HepG2 (cell line): Measurements from ENCODE around the gene ELP5. TPM values are rescaled to one million over a fixed set of nuclear protein-coding genes. Genes with fewer than 3 reads are reported as not detected.

Experiments used
- BRCA1 ChIP-seq: sonication (generic); formaldehyde crosslinking; IDR thresholded peaks from 2 replicates; pipeline ENCODE4 v1.4.0; 2020; ENCODE audit warnings: missing genetic modification reagents
- EZH2 ChIP-seq: conservative IDR thresholded peaks from 2 replicates; pipeline ENCODE4 v1.6.1; 2012; ENCODE audit warnings: mild to moderate bottlenecking, low read depth, low read length, moderate library complexity
- FOSL1 ChIP-seq: sonication (generic); formaldehyde crosslinking; IDR thresholded peaks from 2 replicates; pipeline ENCODE4 v1.9.0; 2021; ENCODE audit warnings: missing genetic modification reagents, borderline replicate concordance
- FOXA3 ChIP-seq: IDR thresholded peaks from 2 replicates; pipeline ENCODE4 v1.6.1; 2016; ENCODE audit warnings: missing genetic modification reagents, missing compliant biosample characterization
- GMEB1 ChIP-seq: sonication (generic); formaldehyde crosslinking; IDR thresholded peaks from 2 replicates; pipeline ENCODE4 v1.5.1; 2020; ENCODE audit warnings: missing genetic modification reagents, mild to moderate bottlenecking, borderline replicate concordance
- HDAC6 ChIP-seq: fragments of 200-600 bp; sonication (generic); IDR thresholded peaks from 2 replicates; pipeline ENCODE4 v1.7.0; 2017; ENCODE audit warnings: mild to moderate bottlenecking, antibody characterized with exemption, low read length, low read depth
- KLF12 ChIP-seq: sonication (generic); formaldehyde crosslinking; IDR thresholded peaks from 2 replicates; pipeline ENCODE4 v1.4.0; 2020; ENCODE audit warnings: missing genetic modification reagents, borderline replicate concordance
- PATZ1 ChIP-seq: sonication (generic); formaldehyde crosslinking; IDR thresholded peaks from 2 replicates; pipeline ENCODE4 v1.4.0; 2020; ENCODE audit warnings: missing genetic modification reagents
- PHB2 ChIP-seq: fragments of 450-650 bp; IDR thresholded peaks from 2 replicates; pipeline ENCODE4 v1.6.1; 2018; ENCODE audit not compliant: partially characterized antibody
- POGZ ChIP-seq: sonication (generic); formaldehyde crosslinking; IDR thresholded peaks from 2 replicates; pipeline ENCODE4 v1.4.0; 2020; ENCODE audit warnings: mild to moderate bottlenecking, missing genetic modification reagents
- SAP130 ChIP-seq: IDR thresholded peaks from 2 replicates; pipeline ENCODE4 v1.6.1; 2016; ENCODE audit warnings: low read depth
- SIX4 ChIP-seq: sonication (generic); formaldehyde crosslinking; IDR thresholded peaks from 2 replicates; pipeline ENCODE4 v1.4.0; 2020; ENCODE audit warnings: missing genetic modification reagents
- SOX13 ChIP-seq, 3 experiments: fragments of 450-650 bp in 1 of 3; sonication (generic) in 1 of 3; formaldehyde crosslinking in 1 of 3; IDR thresholded peaks in 2 of 3; conservative IDR thresholded peaks in 1 of 3; 2 replicates each; pipeline versions ENCODE4 v1.5.0 to v1.6.1; 2016 to 2020; ENCODE audit warnings: antibody characterized with exemption in 1 of 3, mild to moderate bottlenecking in 1 of 3, missing compliant biosample characterization in 1 of 3, missing genetic modification reagents in 1 of 3, moderate library complexity in 1 of 3
- THRA ChIP-seq: sonication (generic); formaldehyde crosslinking; IDR thresholded peaks from 2 replicates; pipeline ENCODE4 v1.4.0; 2020; ENCODE audit warnings: missing genetic modification reagents, borderline replicate concordance
- ZFX ChIP-seq: sonication (generic); formaldehyde crosslinking; IDR thresholded peaks from 2 replicates; pipeline ENCODE4 v1.4.0; 2020; ENCODE audit warnings: mild to moderate bottlenecking, low read depth, missing genetic modification reagents, moderate library complexity
- ZNF136 ChIP-seq: sonication (generic); formaldehyde crosslinking; IDR thresholded peaks from 2 replicates; pipeline ENCODE4 v1.8.1; 2022; ENCODE audit warnings: low read depth, mild to moderate bottlenecking, moderate library complexity, missing genetic modification reagents
- ZNF660 ChIP-seq: sonication (generic); formaldehyde crosslinking; IDR thresholded peaks from 2 replicates; pipeline ENCODE4 v1.5.1; 2020; ENCODE audit warnings: mild to moderate bottlenecking, low read depth, missing genetic modification reagents, borderline replicate concordance
- polyA plus RNA-seq, 8 experiments: library from polyadenylated mRNA; depleted of rRNA in 3 of 8; stranded (reverse) in 7 of 8; unstranded in 1 of 8; fragments of >200 nt; fragmentation: Illumina TruSeq in 4 of 8; extraction: Trizol in 4 of 8; gene quantifications; 2 replicates each; pipeline versions ENCODE4 v1.2.1 to v1.2.3, GENCODE V29; 2011 to 2016; ENCODE audit warnings: low read depth in 4 of 8, missing spikeins in 1 of 8, mixed read lengths in 1 of 8; ENCODE audit not compliant: insufficient read depth in 1 of 8
- total RNA-seq, 5 experiments: library from RNA; depleted of rRNA; stranded (reverse); fragments of >200 nt; fragmentation: Illumina TruSeq; extraction: Trizol; gene quantifications; 2 replicates each; pipeline ENCODE4 v1.2.3, GENCODE V29; 2016; ENCODE audit warnings: low read depth in 1 of 5
- TF ChIP-seq, protein P1 (sequence below): sonication (generic); formaldehyde crosslinking; IDR thresholded peaks from 2 replicates; pipeline ENCODE4 v1.5.0; 2020; ENCODE audit warnings: mild to moderate bottlenecking, missing genetic modification reagents, borderline replicate concordance

ELP5 gene
- total and polyA plus RNA-seq, 2 of the 13 experiments (the other 11 are each of a cell fraction or from before 2014, with no cell fraction given), result 67.6 to 69.8 TPM

- TF ChIP-seq PATZ1 (CRISPR knock-in tag) (peak; percentile 94), PHB2 (no peak), POGZ (CRISPR knock-in tag) (no peak), THRA (CRISPR knock-in tag) (peak; percentile 47; the same call in 1 of the 2 replicates), SOX13 (IDR thresholded peaks at IDR 0.05) (no peak), SOX13 (CRISPR knock-in tag; conservative IDR thresholded peaks at IDR 0.05 in 1 of 2, IDR thresholded peaks at IDR 0.05 in 1 of 2) (peak in 1 of 2 experiments; percentile 19; a peak in 2 of 4 replicates), SIX4 (CRISPR knock-in tag) (peak; percentile 60; the same call in 1 of the 2 replicates), EZH2 (no peak), ZFX (CRISPR knock-in tag) (peak; percentile 63; the same call in 1 of the 2 replicates), ZNF136 (CRISPR knock-in tag) (peak; percentile 84; the same call in 1 of the 2 replicates), HDAC6 (no peak), SAP130 (CRISPR knock-in tag) (peak; percentile 98), FOSL1 (CRISPR knock-in tag) (no peak), GMEB1 (CRISPR knock-in tag) (peak; percentile 72), ZNF660 (CRISPR knock-in tag) (no peak), FOXA3 (CRISPR knock-in tag) (peak; percentile 55; the same call in 1 of the 2 replicates), KLF12 (CRISPR knock-in tag) (peak; percentile 86), BRCA1 (CRISPR knock-in tag) (peak; percentile 76; the same call in 1 of the 2 replicates)
- TF ChIP-seq, protein P1, sequence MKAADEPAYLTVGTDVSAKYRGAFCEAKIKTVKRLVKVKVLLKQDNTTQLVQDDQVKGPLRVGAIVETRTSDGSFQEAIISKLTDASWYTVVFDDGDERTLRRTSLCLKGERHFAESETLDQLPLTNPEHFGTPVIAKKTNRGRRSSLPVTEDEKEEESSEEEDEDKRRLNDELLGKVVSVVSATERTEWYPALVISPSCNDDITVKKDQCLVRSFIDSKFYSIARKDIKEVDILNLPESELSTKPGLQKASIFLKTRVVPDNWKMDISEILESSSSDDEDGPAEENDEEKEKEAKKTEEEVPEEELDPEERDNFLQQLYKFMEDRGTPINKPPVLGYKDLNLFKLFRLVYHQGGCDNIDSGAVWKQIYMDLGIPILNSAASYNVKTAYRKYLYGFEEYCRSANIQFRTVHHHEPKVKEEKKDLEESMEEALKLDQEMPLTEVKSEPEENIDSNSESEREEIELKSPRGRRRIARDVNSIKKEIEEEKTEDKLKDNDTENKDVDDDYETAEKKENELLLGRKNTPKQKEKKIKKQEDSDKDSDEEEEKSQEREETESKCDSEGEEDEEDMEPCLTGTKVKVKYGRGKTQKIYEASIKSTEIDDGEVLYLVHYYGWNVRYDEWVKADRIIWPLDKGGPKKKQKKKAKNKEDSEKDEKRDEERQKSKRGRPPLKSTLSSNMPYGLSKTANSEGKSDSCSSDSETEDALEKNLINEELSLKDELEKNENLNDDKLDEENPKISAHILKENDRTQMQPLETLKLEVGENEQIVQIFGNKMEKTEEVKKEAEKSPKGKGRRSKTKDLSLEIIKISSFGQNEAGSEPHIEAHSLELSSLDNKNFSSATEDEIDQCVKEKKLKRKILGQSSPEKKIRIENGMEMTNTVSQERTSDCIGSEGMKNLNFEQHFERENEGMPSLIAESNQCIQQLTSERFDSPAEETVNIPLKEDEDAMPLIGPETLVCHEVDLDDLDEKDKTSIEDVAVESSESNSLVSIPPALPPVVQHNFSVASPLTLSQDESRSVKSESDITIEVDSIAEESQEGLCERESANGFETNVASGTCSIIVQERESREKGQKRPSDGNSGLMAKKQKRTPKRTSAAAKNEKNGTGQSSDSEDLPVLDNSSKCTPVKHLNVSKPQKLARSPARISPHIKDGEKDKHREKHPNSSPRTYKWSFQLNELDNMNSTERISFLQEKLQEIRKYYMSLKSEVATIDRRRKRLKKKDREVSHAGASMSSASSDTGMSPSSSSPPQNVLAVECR (CRISPR knock-in tag), result peak; percentile 96
Measured at GRCh38 chr17:7234083-7234951, 17.7 kb upstream of the ELP5 start, which contains the start of gene DVL2 (continued).
